HG03196 (cell line): ENCODE measurements around the gene ANKS3.

Experiments used
- ATAC-seq: cut with Tn5 transposase; IDR thresholded peaks from one replicate; pipeline ENCODE4 v1.9.1; 2021; ENCODE audit not compliant: unreplicated experiment

The ANKS3 gene

DNA sequence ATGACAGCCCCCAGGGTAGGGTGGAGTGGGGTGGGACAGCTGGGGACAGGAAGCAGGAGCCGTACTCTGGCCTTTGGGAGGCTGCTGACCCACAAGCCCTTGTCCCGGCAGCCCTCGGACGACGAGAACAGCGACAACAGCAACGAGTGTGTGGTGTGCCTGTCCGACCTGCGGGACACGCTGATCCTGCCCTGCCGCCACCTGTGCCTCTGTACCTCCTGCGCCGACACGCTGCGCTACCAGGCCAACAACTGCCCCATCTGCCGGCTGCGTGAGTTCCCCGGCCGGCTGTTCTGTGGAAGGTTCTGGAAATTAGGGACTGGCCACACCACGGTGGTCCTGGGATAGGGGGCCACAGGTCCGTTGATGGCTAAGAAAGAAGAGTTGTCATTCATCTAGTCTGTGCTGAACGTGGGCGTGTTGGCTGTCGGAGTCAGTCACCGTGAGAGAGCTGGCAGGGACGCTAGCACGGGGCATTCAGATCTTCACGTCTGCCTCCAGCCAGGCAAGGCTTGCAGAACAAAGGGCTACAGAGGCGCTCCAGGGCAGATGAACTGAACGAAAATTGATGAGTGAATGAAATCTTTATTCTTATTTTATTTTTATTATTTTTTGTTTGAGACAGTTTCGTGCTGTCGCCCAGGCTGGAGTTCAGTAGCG lies 60.6 kb downstream of the ANKS3 start:
- ATAC-seq, result no peak

DNA sequence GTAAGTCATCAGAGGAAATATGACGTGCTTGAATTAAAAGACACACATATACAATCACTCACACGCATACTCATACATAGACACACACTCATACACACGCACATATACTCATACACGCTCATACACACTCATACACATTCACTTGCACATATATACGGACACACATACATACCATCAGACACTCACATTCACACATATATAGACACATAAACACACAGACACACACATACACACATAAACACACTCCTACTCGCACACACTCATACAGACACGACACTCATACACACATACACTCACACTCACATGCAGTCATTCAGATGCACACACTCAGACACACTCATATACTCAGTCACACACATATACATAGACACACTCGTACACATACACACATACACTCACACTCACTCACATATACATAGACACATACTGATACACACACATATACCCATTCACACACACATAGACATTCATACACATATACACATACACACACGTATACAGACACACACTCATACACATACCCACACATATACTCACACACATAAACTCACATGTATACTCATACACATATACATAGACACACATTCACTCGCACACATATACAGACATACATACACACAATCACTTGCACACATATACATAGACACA lies 65.6 kb downstream of the ANKS3 start:
- ATAC-seq, result no peak

DNA sequence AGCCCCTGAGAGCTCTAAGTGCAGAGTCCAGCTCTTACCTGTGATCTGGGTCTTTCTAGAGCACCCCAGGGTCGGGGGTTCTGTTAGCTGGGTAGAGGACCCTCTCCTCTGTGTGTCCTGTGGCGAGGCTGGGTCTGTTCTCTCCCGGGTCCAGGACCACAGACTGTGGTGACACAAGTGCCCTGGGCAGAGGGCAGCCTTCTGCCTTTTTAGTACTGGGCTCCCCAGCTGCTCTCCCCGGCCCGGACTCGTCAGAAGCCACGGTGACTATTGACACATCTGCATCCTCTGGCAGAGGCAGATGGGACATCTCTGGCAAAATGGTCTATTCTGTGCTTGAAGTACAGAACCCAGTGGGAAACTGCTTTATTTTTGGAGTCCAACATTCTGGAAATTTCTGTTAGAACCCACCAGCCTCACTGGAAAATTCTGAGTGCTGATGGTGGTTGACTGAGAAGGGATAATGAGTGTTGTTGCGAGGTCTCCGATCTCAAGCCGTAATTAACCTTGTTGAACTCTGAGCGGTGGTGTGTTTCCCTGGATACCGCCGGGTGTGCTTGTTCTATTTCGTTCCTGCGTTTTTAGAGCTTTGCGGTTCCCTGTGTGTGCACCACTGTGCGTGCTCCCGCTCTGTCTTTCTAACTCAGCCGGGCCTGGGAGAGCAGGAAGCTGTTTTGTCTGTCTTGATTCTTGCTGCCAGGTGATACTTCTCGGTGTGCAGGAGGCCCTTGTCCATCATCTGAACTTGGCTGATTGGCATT lies 66.7 kb downstream of the ANKS3 start:
- no peak for ATAC-seq

DNA sequence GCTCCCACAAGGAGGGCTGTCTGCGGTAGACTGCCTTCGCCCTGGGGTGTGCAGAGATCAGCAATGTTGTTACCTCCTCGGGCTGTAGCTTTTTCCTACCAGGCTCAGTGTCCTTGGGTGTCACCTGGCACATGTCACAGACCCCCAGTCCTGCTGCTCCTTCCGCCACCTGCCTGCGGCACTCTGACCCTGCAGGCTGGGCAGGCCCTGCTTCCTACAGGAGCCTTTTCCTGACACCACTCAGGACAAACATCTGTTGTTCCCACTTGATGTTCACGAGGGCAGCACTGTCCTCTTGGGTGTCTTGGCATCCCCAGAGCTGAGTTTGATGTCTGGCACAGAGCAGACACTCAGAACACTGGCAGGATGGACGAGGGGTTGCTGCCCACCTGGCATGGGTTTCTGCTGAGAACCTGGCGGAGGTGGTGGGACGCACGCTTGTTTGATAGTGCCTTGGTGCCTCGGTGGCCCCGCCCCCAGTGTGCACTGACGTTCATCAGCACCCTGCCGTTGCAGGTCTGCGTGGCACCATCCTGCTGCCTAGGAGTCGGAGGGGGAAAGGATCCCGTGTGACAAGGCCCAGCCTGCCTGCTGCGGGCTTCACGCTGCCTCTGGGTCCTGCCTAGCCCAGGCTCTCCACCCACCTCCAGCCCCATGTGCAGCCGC lies 67.4 kb downstream of the ANKS3 start:
- ATAC-seq, result no peak

DNA sequence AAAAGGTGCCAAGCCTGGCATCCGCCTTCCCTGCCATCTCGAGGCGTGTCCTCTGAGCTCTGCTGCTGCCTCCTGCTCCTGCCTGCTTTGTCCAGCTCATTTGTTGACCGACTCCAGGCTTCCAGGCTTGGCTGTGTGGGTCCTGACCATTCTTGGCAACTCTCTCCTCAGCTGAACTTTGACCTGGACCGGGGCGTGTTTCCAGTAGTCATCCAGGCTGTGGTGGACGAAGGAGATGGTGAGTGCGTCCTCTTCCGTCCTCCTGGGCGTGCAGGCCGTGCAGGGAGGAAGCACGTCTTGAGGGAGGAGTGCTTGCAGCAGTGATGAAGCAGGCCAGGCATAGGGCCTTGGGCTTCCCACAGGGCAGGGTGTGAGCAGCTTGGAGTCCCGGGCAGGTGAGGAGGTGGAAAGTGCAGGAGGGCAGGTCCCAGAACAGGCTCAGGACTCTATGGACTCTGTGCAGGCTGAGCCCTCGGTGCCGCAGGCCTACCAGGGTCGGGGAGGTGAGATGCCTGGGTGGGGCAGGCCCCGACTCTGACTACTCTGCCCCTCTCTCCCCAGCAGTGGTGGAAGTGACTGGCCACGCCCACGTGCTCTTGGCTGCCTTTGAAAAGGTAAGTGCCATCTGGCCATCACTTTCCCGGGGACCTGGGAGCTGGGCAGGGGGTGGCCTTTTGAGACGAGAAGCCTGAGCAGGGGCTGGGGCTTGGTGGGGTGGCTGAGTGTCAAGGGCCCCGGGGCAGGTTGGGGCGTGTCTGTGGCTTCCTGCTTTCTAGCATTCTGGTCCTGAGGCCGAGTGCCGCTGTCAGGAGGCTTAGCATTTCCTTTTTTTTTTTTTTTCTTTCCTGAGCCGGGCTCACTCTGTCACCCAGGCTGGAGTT lies 69.3 kb downstream of the ANKS3 start:
- ATAC-seq, result no peak

DNA sequence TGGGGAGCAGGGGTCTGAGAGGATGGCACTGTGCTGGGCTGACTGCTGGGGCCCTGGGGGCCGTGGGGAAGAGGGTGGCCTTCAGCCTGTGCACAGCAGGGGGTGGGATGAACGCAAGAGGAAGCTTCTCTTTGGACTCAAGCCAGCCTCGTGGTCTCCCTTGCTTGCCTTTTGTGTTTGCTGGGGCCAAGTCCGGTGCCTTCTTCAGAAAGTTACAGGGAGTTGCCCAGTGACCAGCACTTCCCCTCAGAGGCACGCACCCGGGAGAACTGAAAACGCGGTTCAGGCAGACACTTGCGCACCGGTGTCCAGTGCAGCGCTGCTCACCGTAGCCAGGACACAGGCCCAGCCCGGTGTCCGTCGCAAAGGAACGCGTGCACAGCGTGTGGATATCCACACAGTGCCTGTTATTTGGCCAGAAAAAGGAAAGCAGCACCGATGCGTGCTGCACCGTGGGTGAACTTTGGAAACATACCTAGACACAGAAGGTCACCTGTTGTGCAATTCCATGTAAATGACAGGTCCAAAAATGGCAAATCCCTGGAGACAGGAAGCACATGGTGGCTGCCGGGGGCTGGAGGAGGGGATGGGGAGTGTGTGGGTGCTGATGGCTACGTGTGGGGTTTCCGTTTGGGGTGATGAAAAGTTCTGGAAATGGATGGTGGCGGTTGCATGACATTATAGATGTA lies 70.2 kb downstream of the ANKS3 start:
- no peak for ATAC-seq

DNA sequence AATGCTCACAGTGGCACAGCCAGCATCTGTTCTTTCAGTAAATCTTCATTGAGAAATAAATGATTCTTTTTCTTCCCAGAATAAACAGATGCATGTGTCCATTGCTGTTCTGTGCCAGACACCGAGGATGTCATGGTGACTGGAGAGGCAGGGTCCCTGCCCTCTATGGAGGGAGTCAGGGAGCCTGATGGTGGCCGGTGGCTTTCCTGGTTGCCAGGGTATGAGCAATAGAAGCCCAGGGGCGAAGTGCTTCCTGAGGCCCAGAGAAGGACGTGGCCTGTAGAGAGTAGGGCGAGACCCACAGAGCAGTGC lies 70.7 kb downstream of the ANKS3 start:
- no peak for ATAC-seq

DNA sequence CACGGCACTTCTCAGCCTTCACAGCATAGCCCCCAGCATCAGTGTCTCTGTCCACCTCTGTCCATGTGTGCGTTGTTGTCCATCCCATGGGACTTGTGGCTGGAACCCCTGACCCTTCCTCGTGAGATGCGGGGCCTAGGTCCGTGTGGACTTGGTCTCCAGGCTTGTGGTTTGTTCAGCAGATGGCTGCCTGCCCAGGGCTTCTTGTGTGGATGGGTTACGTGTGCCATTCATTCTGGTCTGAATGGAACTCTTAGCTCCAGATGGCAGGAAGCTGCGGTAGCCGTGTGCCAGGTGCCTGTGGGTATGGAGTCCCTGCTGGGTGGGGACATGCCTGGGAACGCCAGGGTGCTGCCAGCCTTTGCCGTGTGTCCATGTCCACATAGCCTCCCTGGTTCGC lies 72.4 kb downstream of the ANKS3 start:
- ATAC-seq, result no peak

DNA sequence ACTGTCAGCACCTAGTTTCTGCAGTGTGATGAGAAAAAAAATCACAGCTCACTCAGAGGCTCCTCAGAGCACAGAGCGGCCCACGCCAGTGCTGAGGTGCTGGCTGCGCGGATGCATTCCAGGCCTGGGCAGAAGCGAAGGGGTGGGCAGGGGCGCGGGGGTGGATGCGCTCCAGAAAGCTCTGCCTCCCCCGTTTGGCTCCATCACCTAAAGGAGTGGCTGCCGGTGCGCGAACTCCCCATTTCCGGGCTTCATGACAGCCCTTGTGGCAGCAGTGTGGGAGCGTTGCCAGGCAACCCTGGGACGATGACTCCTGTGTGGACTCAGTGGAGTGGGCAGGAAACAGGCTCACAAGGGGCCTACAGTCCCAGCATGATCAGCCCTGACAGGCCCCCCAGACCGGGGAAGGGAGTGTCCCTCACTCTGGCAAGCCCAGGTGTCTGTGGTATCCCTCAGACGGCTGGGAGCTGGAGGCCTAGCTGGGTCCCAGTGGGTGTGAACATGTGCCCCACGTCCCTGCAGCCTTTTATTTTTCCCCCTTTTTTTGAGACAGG lies 73.5 kb downstream of the ANKS3 start:
- ATAC-seq, result no peak

DNA sequence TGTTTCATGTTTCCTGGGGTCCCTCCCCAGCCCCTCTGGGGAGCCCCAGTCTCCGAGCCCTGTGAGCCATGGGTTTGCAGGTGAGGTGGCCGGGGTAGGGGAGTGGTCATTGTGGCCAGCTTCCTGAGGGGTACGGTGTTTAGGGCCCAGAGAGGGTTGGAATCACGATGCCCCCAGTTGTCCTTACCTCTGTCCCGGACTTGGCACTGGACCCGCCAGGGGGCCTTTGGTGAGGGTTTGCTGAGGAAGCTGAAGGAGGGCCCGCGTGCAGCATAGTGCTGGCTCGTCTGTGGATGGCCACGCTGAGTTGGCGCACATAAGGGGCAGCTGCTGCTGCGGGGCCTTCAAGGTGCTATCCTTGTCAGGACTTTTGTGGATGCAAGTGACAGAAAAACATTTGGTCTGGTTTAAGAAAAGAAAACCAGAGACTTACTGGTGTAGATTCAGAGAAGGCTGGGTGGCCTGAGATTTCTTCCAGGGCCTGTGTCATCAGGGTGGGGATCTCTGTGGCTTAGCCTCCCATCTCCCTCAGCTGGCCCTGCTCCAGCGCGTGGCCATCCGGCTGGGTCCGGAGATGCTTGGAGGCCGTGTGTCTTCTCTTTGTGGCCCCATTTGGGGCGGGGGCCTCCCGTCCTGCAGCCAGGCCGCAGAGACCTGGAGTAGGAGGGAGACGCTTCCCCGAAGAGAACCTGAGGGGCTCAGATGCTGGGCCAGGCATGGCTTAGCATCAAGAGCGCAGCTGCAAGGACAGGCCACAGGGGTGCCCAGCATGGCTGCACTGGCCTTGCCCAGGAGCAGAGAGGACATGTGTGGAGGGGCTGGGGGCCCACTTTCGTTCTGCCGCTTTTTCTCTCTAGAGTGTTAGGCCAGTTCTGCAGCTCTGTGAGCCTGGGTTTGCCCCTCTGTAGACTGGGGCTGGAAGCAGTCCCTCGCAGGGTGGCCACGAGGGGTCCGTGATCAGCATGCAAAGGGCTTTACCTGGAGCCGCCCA lies 74.4 kb downstream of the ANKS3 start:
- ATAC-seq, result no peak

DNA sequence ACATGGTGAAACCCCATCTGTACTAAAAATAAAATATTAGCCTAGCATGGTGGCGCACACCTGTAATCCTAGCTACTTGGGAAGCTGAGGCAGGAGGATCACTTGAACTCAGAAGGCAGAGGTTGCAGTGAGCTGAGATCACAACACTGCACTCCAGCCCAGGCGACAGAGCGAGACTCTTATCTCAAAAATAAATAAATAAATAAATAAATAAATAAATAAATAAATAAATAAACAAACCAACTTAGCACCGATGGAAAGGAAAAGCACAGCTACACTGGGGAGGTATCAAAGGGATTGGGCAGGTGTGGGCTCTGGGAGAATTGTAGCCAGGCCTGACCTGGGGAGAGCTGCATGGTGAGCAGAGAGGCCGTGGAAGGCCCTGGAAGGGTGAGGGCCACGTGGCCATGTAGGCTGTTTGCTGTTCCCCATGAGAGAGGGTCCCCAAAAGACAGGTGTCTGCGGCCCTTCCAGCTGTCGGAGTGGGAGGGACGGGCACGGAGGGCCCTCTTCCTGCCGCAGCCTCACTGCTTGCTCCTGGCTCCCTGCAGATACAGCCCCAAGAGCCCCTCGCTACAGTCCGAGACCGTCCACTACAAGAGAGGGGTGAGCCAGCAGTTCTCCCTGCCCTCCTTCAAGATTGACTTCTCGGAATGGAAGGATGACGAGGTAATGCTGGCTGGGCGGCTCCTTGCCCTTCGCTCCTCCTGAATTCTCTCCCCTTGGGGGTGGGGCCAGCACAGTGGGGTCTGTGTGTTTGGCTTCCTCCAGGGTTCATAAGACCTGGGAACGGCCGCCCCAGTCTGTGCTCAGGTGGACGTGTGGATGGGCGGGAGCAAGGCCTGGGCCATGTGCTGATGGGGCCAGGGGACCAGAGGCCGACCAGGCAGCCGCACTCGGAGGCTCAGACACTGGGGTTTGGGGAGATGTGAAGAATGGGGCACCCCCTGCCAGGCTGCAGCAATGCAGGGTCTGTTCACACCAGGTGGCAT lies 77.1 kb downstream of the ANKS3 start:
- no peak for ATAC-seq

DNA sequence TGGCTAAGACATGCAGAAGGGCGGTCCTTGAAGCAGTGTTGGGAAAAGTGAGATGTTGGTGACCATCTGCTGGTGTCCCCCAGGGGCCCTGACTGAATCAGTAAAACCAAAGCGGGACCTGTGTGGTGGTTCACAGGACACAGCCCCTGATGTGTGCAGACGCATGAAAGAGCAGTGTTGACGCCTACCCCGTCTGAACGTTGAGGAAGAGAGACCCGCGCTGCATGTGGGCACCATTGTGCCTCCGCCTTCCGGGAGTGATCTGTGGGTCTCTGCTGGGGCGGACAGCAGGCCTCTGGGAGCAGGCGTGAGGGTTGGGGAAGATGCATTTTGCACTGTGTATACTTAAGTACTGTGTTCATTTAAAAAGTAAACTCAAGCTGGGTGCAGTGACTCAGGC lies 77.8 kb downstream of the ANKS3 start:
- no peak for ATAC-seq

DNA sequence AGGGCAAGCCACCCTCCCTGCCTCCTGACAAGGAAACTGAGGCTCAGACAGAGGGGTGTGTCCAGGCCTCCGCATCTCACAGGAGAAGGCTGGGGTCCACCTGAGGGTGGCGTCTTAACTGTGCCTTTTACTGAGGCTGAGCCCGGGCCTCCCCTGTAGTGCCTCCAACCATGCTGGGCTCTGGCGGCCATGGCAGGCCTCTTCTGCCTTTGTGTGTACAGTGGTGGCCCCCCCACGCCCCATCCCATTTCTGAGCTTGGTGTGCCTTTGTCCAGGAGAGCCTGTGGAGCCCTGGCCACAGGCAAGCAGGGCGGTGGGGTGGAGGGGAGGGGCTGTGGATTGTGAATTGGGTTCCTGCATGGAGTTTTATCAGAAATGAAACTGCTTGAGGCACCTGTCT lies 78.3 kb downstream of the ANKS3 start:
- no peak for ATAC-seq

DNA sequence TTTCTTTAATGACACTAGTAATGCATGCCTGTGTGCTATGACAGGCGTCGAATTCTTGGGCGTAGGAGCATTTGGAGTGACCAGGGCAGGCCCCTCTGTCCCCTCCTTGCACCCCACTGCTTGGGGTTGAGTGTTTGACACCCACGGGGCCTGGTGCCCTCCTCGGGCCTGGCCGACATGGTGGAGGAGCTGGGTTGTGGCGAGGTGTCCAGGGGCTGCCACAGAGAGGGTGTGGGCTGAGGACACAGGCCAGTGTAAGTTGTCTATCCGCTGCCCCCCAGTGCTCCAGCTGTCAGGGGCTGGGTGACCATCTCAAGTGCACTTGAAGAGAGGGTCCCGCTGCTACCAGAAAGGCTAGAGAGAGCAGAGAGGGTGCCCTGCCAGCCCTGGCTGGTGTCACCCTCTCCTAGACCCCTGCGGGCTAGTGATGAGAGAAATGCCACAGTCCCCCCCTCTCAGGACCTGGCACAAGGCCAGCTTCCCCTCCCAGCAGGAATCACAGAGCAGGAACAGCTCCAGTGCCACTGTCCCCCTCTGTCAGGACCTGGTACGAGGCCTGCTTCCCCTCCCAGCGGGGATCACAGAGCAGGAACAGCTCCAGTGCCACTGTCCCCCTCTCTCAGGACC lies 79.0 kb downstream of the ANKS3 start:
- no peak for ATAC-seq

DNA sequence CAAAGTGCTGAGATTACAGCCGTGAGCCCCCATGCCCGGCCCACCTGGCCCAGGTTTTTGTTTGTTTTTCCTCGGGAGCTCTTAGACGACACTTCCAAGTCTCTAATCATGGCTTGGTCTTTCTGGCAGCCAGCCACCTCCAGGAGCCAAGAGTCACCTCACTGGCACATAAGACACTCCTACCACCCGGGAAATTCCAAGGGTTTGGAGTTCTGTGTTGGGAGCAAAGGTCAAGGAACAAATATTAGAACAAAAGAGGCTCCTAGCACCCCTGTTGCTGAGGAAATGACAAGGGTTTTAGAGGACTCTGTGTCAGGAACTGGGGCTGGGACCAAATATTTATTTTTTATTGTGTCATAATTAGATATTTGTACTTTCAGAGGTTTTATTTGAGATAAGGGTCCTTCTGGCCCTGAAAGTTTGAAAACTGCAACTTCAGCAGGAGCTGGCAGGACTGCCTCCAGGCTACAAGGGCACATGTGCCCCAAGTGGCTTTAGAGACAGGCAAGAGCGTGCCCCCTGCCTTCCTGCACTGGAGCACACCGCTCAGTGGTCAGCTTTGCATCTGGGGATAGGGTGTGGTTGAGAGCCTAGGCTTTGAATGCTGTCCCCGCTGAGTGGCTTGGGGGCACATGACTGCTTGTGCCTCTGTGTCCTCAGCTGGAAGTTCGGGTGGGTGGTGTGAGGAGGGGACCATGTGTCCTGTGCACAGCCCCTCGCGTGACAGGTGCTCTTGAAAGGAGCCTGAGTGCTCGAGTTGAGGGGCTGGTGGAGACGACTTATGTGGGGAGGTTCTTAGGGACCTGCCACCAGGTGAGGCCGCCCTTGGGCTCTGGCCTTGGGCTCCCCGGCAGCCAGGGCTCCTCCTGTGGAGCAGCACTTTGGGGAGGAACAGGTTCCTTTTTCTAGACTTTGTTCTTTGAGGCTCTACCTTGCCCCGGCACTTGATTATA lies 79.8 kb downstream of the ANKS3 start:
- ATAC-seq, result no peak

DNA sequence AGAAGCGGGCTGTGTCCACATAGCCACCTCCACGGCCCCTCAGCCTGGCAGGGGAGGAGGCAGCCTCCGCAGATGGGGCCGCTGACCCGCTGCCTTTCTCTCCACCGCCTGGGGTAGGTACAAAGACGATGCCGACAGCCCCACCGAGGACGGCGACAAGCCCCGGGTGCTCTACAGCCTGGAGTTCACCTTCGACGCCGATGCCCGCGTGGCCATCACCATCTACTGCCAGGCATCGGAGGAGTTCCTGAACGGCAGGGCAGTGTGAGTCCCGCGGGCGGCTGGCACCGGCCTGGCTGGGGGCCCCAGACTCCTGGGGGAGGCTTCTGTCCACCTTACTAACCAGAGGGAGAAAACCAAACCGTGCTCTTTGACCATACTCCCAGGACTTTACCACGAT lies 81.5 kb downstream of the ANKS3 start:
- ATAC-seq, result no peak
